HEK293 (cell line): ENCODE measurements around the gene BRWD1.

Experiments used
- GLI2 ChIP-seq: fragments of 450-650 bp; formaldehyde crosslinking; IDR thresholded peaks from 2 replicates; pipeline ENCODE4; 2017; ENCODE audit warnings: missing biosample characterization, missing genetic modification characterization, low read depth, borderline replicate concordance
- GLI4 ChIP-seq: fragments of 450-650 bp; formaldehyde crosslinking; IDR thresholded peaks from 2 replicates; pipeline ENCODE4 v1.5.1; 2016; ENCODE audit warnings: missing biosample characterization, missing genetic modification characterization
- OVOL3 ChIP-seq: fragments of 450-650 bp; formaldehyde crosslinking; IDR thresholded peaks from 2 replicates; pipeline ENCODE4 v1.5.1; 2016; ENCODE audit warnings: missing biosample characterization, missing genetic modification characterization
- REPIN1 ChIP-seq: fragments of 450-650 bp; formaldehyde crosslinking; IDR thresholded peaks from 2 replicates; pipeline ENCODE4 v1.5.1; 2017; ENCODE audit warnings: missing biosample characterization, missing genetic modification characterization, low read depth
- YY2 ChIP-seq: fragments of 450-650 bp; formaldehyde crosslinking; IDR thresholded peaks from 2 replicates; pipeline ENCODE4 v1.5.1; 2016; ENCODE audit warnings: missing biosample characterization, missing genetic modification characterization
- ZFP41 ChIP-seq: fragments of 450-650 bp; formaldehyde crosslinking; IDR thresholded peaks from 2 replicates; pipeline ENCODE4 v1.5.1; 2016; ENCODE audit warnings: missing biosample characterization, missing genetic modification characterization, borderline replicate concordance
- ZNF140 ChIP-seq: fragments of 450-650 bp; formaldehyde crosslinking; IDR thresholded peaks from 2 replicates; pipeline ENCODE4 v1.5.1; 2016; ENCODE audit warnings: missing biosample characterization, missing genetic modification characterization
- ZNF157 ChIP-seq: fragments of 450-650 bp; formaldehyde crosslinking; IDR thresholded peaks from 2 replicates; pipeline ENCODE4 v1.5.1; 2016; ENCODE audit warnings: missing biosample characterization, missing genetic modification characterization
- ZNF214 ChIP-seq: fragments of 450-650 bp; formaldehyde crosslinking; IDR thresholded peaks from 2 replicates; pipeline ENCODE4 v1.5.1; 2017; ENCODE audit warnings: missing biosample characterization, mild to moderate bottlenecking, missing genetic modification characterization, borderline replicate concordance
- ZNF221 ChIP-seq: fragments of 450-650 bp; formaldehyde crosslinking; IDR thresholded peaks from 2 replicates; pipeline ENCODE4 v1.5.1; 2017; ENCODE audit warnings: missing biosample characterization, missing genetic modification characterization, borderline replicate concordance
- ZNF324 ChIP-seq: fragments of 450-650 bp; formaldehyde crosslinking; IDR thresholded peaks from 2 replicates; pipeline ENCODE4 v1.5.1; 2016; ENCODE audit warnings: missing biosample characterization, missing genetic modification characterization
- ZNF350 ChIP-seq: fragments of 450-650 bp; formaldehyde crosslinking; IDR thresholded peaks from 2 replicates; pipeline ENCODE4 v1.5.0; 2017; ENCODE audit warnings: missing biosample characterization, mild to moderate bottlenecking, missing genetic modification characterization
- ZNF404 ChIP-seq: fragments of 450-650 bp; formaldehyde crosslinking; IDR thresholded peaks from 2 replicates; pipeline ENCODE4 v1.5.1; 2017; ENCODE audit warnings: missing biosample characterization, missing genetic modification characterization
- ZNF416 ChIP-seq: fragments of 450-650 bp; formaldehyde crosslinking; IDR thresholded peaks from 2 replicates; pipeline ENCODE4 v1.5.1; 2016; ENCODE audit warnings: missing biosample characterization, missing genetic modification characterization
- ZNF426 ChIP-seq: fragments of 450-650 bp; formaldehyde crosslinking; IDR thresholded peaks from 2 replicates; pipeline ENCODE4 v1.5.1; 2017; ENCODE audit warnings: missing biosample characterization, missing genetic modification characterization, mild to moderate bottlenecking, inconsistent platforms, moderate library complexity
- ZNF560 ChIP-seq: fragments of 450-650 bp; formaldehyde crosslinking; IDR thresholded peaks from 2 replicates; pipeline ENCODE4 v1.5.1; 2017; ENCODE audit warnings: missing biosample characterization, missing genetic modification characterization, borderline replicate concordance
- ZNF707 ChIP-seq: fragments of 450-650 bp; formaldehyde crosslinking; IDR thresholded peaks from 2 replicates; pipeline ENCODE4 v1.5.1; 2016; ENCODE audit warnings: missing biosample characterization, missing genetic modification characterization
- ZNF747 ChIP-seq: fragments of 450-650 bp; formaldehyde crosslinking; IDR thresholded peaks from 2 replicates; pipeline ENCODE4 v1.5.1; 2016; ENCODE audit warnings: missing biosample characterization, missing genetic modification characterization
- ZNF768 ChIP-seq: fragments of 450-650 bp; formaldehyde crosslinking; IDR thresholded peaks from 2 replicates; pipeline ENCODE4 v1.5.1; 2018; ENCODE audit warnings: missing biosample characterization, mild to moderate bottlenecking, missing genetic modification characterization
- ZNF837 ChIP-seq: fragments of 450-650 bp; formaldehyde crosslinking; IDR thresholded peaks from 2 replicates; pipeline ENCODE4 v1.5.1; 2016; ENCODE audit warnings: missing biosample characterization, missing genetic modification characterization
- ZNF843 ChIP-seq: fragments of 450-650 bp; formaldehyde crosslinking; IDR thresholded peaks from 2 replicates; pipeline ENCODE4 v1.5.1; 2016; ENCODE audit warnings: missing biosample characterization, missing genetic modification characterization
- TF ChIP-seq, protein P1 (sequence below): fragments of 450-650 bp; formaldehyde crosslinking; IDR thresholded peaks from 2 replicates; pipeline ENCODE4 v1.5.1; 2016; ENCODE audit warnings: missing biosample characterization, missing genetic modification characterization
- TF ChIP-seq, protein P2 (sequence below): fragments of 450-650 bp; formaldehyde crosslinking; IDR thresholded peaks from 2 replicates; pipeline ENCODE4 v1.5.1; 2016; ENCODE audit warnings: missing biosample characterization, missing genetic modification characterization
- TF ChIP-seq, protein P3 (sequence below): fragments of 450-650 bp; formaldehyde crosslinking; IDR thresholded peaks from 2 replicates; pipeline ENCODE4 v1.5.1; 2016; ENCODE audit warnings: missing biosample characterization, missing genetic modification characterization, borderline replicate concordance
- TF ChIP-seq, protein P4 (sequence below): fragments of 450-650 bp; formaldehyde crosslinking; IDR thresholded peaks from 2 replicates; pipeline ENCODE4 v1.5.1; 2016; ENCODE audit warnings: missing biosample characterization, missing genetic modification characterization
- TF ChIP-seq, protein P5 (sequence below): sonication (generic); formaldehyde crosslinking; IDR thresholded peaks from 2 replicates; pipeline ENCODE4 v1.8.1; 2022; ENCODE audit warnings: mild to moderate bottlenecking, moderate library complexity, missing genetic modification reagents
- TF ChIP-seq, protein P6 (sequence below): fragments of 450-650 bp; formaldehyde crosslinking; IDR thresholded peaks from 2 replicates; pipeline ENCODE4 v1.5.1; 2016; ENCODE audit warnings: missing biosample characterization, missing genetic modification characterization, low read depth

The BRWD1 gene

DNA sequence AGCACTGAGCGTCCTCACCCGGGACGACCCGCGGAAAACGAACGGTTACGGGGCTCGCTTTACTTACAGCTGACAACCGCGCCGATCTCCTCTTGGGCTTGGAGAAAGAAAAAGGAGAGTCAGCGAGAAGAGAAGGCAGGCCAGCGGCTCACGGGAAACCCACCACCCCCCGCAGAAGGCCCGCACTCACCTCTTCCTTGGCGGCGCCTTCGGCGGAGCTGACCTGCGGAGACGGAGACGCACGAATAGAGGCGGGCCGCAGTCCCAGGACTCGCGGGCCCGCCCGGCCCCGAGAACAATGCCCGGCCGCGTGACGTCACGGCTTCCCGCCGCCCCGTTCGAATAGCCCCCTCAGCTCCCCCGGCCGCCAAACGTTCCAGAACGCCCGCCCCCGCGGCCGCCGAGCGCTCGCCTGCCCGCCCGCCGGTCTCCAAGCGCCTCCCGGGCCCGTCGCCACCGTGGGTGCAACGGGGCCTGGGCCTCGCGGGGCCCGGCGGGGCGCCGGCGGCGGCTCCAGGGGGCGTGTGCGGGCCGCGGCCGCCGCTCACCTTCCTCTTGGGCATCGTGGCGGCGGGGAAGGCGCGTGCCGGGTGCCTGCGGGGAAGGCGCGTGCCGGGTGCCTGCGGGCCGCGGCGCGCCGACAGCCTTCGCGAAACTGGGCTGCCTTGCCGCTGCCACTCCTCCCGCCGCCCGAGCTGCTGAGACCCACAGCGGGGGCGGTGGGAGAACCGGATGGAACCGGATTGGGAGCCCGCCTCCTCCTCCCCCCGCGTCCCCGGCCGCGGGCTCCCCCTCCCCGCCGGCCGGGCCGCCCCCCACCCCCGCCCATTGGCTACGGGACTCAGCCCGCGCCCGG, 35.2 kb upstream of the BRWD1 start, which contains the start of gene HMGN1 (continued):
- TF ChIP-seq ZNF140 (tag by site-specific recombination), result no peak
- TF ChIP-seq, protein P1, sequence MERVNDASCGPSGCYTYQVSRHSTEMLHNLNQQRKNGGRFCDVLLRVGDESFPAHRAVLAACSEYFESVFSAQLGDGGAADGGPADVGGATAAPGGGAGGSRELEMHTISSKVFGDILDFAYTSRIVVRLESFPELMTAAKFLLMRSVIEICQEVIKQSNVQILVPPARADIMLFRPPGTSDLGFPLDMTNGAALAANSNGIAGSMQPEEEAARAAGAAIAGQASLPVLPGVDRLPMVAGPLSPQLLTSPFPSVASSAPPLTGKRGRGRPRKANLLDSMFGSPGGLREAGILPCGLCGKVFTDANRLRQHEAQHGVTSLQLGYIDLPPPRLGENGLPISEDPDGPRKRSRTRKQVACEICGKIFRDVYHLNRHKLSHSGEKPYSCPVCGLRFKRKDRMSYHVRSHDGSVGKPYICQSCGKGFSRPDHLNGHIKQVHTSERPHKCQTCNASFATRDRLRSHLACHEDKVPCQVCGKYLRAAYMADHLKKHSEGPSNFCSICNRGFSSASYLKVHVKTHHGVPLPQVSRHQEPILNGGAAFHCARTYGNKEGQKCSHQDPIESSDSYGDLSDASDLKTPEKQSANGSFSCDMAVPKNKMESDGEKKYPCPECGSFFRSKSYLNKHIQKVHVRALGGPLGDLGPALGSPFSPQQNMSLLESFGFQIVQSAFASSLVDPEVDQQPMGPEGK (tag by site-specific recombination), result peak; percentile 55; the same call in 1 of the 2 replicates
- TF ChIP-seq ZNF416 (tag by site-specific recombination), result no peak
- no peak for TF ChIP-seq ZNF843 (tag by site-specific recombination)
- no peak for TF ChIP-seq ZNF214
- no peak for TF ChIP-seq ZNF221 (tag by site-specific recombination)
- no peak for TF ChIP-seq REPIN1
- no peak for TF ChIP-seq GLI2 (tag by site-specific recombination)
- TF ChIP-seq, protein P2, sequence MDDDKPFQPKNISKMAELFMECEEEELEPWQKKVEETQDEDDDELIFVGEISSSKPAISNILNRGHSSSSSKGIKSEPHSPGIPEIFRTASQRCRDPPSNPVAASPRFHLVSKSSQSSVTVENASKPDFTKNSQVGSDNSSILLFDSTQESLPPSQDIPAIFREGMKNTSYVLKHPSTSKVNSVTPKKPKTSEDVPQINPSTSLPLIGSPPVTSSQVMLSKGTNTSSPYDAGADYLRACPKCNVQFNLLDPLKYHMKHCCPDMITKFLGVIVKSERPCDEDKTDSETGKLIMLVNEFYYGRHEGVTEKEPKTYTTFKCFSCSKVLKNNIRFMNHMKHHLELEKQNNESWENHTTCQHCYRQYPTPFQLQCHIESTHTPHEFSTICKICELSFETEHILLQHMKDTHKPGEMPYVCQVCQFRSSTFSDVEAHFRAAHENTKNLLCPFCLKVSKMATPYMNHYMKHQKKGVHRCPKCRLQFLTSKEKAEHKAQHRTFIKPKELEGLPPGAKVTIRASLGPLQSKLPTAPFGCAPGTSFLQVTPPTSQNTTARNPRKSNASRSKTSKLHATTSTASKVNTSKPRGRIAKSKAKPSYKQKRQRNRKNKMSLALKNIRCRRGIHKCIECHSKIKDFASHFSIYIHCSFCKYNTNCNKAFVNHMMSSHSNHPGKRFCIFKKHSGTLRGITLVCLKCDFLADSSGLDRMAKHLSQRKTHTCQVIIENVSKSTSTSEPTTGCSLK (tag by site-specific recombination), result no peak
- no peak for TF ChIP-seq ZNF837 (tag by site-specific recombination)
- TF ChIP-seq, protein P3, sequence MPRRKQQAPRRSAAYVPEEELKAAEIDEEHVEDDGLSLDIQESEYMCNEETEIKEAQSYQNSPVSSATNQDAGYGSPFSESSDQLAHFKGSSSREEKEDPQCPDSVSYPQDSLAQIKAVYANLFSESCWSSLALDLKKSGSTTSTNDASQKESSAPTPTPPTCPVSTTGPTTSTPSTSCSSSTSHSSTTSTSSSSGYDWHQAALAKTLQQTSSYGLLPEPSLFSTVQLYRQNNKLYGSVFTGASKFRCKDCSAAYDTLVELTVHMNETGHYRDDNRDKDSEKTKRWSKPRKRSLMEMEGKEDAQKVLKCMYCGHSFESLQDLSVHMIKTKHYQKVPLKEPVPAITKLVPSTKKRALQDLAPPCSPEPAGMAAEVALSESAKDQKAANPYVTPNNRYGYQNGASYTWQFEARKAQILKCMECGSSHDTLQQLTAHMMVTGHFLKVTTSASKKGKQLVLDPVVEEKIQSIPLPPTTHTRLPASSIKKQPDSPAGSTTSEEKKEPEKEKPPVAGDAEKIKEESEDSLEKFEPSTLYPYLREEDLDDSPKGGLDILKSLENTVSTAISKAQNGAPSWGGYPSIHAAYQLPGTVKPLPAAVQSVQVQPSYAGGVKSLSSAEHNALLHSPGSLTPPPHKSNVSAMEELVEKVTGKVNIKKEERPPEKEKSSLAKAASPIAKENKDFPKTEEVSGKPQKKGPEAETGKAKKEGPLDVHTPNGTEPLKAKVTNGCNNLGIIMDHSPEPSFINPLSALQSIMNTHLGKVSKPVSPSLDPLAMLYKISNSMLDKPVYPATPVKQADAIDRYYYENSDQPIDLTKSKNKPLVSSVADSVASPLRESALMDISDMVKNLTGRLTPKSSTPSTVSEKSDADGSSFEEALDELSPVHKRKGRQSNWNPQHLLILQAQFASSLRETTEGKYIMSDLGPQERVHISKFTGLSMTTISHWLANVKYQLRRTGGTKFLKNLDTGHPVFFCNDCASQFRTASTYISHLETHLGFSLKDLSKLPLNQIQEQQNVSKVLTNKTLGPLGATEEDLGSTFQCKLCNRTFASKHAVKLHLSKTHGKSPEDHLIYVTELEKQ (tag by site-specific recombination), result no peak
- TF ChIP-seq ZNF404 (tag by site-specific recombination), result no peak
- no peak for TF ChIP-seq ZNF350 (tag by site-specific recombination)
- TF ChIP-seq ZNF157 (tag by site-specific recombination), result no peak
- TF ChIP-seq ZNF426 (tag by site-specific recombination), result no peak
- TF ChIP-seq ZNF560 (tag by site-specific recombination), result no peak
- TF ChIP-seq, protein P4, sequence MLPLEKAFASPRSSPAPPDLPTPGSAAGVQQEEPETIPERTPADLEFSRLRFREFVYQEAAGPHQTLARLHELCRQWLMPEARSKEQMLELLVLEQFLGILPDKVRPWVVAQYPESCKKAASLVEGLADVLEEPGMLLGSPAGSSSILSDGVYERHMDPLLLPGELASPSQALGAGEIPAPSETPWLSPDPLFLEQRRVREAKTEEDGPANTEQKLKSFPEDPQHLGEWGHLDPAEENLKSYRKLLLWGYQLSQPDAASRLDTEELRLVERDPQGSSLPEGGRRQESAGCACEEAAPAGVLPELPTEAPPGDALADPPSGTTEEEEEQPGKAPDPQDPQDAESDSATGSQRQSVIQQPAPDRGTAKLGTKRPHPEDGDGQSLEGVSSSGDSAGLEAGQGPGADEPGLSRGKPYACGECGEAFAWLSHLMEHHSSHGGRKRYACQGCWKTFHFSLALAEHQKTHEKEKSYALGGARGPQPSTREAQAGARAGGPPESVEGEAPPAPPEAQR (tag by site-specific recombination), result no peak
- TF ChIP-seq ZFP41 (tag by site-specific recombination), result no peak
- TF ChIP-seq ZNF707, result no peak
- no peak for TF ChIP-seq ZNF324 (tag by site-specific recombination)
- no peak for TF ChIP-seq ZNF768
- no peak; the same call in 1 of the 2 replicates for TF ChIP-seq OVOL3 (tag by site-specific recombination)
- TF ChIP-seq, protein P5, sequence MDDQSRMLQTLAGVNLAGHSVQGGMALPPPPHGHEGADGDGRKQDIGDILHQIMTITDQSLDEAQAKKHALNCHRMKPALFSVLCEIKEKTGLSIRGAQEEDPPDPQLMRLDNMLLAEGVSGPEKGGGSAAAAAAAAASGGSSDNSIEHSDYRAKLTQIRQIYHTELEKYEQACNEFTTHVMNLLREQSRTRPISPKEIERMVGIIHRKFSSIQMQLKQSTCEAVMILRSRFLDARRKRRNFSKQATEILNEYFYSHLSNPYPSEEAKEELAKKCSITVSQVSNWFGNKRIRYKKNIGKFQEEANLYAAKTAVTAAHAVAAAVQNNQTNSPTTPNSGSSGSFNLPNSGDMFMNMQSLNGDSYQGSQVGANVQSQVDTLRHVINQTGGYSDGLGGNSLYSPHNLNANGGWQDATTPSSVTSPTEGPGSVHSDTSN (CRISPR knock-in tag), result no peak
- no peak for TF ChIP-seq GLI4 (tag by site-specific recombination)
- TF ChIP-seq ZNF747 (tag by site-specific recombination), result no peak
- no peak for TF ChIP-seq YY2 (tag by site-specific recombination)
- TF ChIP-seq, protein P6, sequence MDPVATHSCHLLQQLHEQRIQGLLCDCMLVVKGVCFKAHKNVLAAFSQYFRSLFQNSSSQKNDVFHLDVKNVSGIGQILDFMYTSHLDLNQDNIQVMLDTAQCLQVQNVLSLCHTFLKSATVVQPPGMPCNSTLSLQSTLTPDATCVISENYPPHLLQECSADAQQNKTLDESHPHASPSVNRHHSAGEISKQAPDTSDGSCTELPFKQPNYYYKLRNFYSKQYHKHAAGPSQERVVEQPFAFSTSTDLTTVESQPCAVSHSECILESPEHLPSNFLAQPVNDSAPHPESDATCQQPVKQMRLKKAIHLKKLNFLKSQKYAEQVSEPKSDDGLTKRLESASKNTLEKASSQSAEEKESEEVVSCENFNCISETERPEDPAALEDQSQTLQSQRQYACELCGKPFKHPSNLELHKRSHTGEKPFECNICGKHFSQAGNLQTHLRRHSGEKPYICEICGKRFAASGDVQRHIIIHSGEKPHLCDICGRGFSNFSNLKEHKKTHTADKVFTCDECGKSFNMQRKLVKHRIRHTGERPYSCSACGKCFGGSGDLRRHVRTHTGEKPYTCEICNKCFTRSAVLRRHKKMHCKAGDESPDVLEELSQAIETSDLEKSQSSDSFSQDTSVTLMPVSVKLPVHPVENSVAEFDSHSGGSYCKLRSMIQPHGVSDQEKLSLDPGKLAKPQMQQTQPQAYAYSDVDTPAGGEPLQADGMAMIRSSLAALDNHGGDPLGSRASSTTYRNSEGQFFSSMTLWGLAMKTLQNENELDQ (tag by site-specific recombination), result no peak
